SH-SY5Y (cell line): ENCODE data around the gene SLC66A1.

Experiments
- GATA2 ChIP-seq: IDR thresholded peaks from 2 replicates; pipeline ENCODE4 v1.6.1; 2011; ENCODE audit warnings: mild to moderate bottlenecking, low read depth, low read length
- GATA3 ChIP-seq: IDR thresholded peaks from 2 replicates; pipeline ENCODE4 v1.6.1; 2011; ENCODE audit warnings: low read depth, mild to moderate bottlenecking, low read length, moderate library complexity

DNA sequence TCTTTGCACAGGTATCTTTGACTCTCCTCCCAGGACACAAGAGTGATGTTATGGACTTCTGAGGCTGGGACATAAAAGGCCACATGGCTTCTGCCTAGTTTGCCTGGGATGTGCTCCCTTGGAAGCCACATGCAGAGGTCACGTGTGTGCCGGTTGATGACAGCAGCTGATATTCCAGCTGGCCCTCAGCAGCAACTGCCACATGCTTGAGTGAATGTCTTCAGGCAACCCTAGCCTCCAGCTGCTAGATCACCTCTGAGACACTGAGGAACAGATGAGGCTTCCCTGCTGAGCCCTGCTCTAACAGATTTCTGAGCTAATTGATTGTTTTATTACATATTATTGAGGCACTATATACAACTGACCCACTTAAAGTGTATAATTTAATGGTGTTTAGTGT, 11.9 kb upstream of the SLC66A1 start:
- TF ChIP-seq GATA2 (no peak), GATA3 (no peak)
